NCI-H2227 (cell line): ENCODE results near the gene TIGD1.

Experiments
- DNase-seq: peaks from one replicate; lab custom pipeline; 2025; ENCODE audit not compliant: unreplicated experiment; lab: John Stamatoyannopoulos, UW

The TIGD1 gene

GRCh38 chr2:232502911-232503808 is 47.2 kb downstream of the TIGD1 start:
- peak; percentile 84 for DNase-seq

- DNase-seq = peak; percentile 51
These were observed 47.8 kb downstream of the TIGD1 start for GRCh38 chr2:232502511-232502910.

- peak; percentile 42 for DNase-seq
These were observed 48.5 kb downstream of the TIGD1 start for GRCh38 chr2:232501794-232502390.

- no peak for DNase-seq
These were observed 49.0 kb downstream of the TIGD1 start for GRCh38 chr2:232501331-232501771.

- DNase-seq = no peak
These were observed 51.9 kb downstream of the TIGD1 start for GRCh38 chr2:232498452-232498851.
